Tibial nerve (tissue), 4 donors: Measurements from ENCODE around the gene WFDC9. TPM values are rescaled to one million over a fixed set of nuclear protein-coding genes. Genes with fewer than 3 reads are reported as not detected.

ENCODE experiments used
- DNase-seq, 2 donors: peaks; one replicate each; pipeline ENCODE4 v3.0.0-alpha.2; 2019; ENCODE audit warnings: low spot score in 2 of 2
- H3K27ac ChIP-seq, 4 donors: fragments of 200-600 bp; sonication (generic) in 3 of 4; one replicate each; pipeline ENCODE4 v1.5.1; 2017 to 2019; ENCODE audit warnings: mild to moderate bottlenecking in 1 of 4
- H3K27me3 ChIP-seq, 2 donors: fragments of 200-600 bp; sonication (generic) in 1 of 2; one replicate each; pipeline versions ENCODE4 v1.5.1 to v1.6.0; 2017 to 2019
- H3K36me3 ChIP-seq, 3 donors: fragments of 200-600 bp; sonication (generic); one replicate each; pipeline ENCODE4 v1.5.1; 2018 to 2019
- H3K4me1 ChIP-seq, 4 donors: fragments of 200-600 bp; sonication (generic) in 3 of 4; one replicate each; pipeline ENCODE4 v1.5.1; 2017 to 2019
- H3K4me3 ChIP-seq, 4 donors: fragments of 200-600 bp; sonication (generic) in 3 of 4; one replicate each; pipeline ENCODE4 v1.5.1; 2017 to 2019; ENCODE audit warnings: mild to moderate bottlenecking in 1 of 4, moderate library complexity in 1 of 4
- H3K9me3 ChIP-seq, 4 donors: fragments of 200-600 bp; sonication (generic) in 3 of 4; one replicate each; pipeline ENCODE4 v1.5.1; 2017 to 2019
- EP300 ChIP-seq, 2 donors: sonication (generic); formaldehyde crosslinking; IDR thresholded peaks; one replicate each; pipeline ENCODE4 v1.6.1; 2017; ENCODE audit warnings: antibody characterized with exemption in 2 of 2, mild to moderate bottlenecking in 1 of 2
- POLR2A ChIP-seq, 2 donors: fragments of 450-650 bp; IDR thresholded peaks; one replicate each; pipeline ENCODE4 v1.6.1; 2017; ENCODE audit warnings: antibody characterized with exemption in 2 of 2, mild to moderate bottlenecking in 2 of 2, moderate library complexity in 2 of 2
- WGBS, 2 donors: methylation state at CpG; one replicate each; pipeline ENCODE4 v1.1.5; 2018; 5-methylcytosine and 5-hydroxymethylcytosine counted together
- total RNA-seq, 4 donors: library from RNA; depleted of rRNA; stranded (reverse); fragments of >200 nt; gene quantifications; one replicate each; pipeline ENCODE4 v1.1.0, GENCODE V29; 2016
- TF ChIP-seq, protein P1 (sequence below), 5 experiments: fragments of 200-600 bp in 3 of 5; fragments of 450-650 bp in 2 of 5; sonication (generic) in 3 of 5; IDR thresholded peaks; one replicate each; pipeline ENCODE4 v1.5.1; 2016 to 2019; ENCODE audit warnings: antibody characterized with exemption in 5 of 5, mild to moderate bottlenecking in 3 of 5, moderate library complexity in 2 of 5

WFDC9 gene
- total RNA-seq, 4 donors from 2014 or later: not detected

DNA sequence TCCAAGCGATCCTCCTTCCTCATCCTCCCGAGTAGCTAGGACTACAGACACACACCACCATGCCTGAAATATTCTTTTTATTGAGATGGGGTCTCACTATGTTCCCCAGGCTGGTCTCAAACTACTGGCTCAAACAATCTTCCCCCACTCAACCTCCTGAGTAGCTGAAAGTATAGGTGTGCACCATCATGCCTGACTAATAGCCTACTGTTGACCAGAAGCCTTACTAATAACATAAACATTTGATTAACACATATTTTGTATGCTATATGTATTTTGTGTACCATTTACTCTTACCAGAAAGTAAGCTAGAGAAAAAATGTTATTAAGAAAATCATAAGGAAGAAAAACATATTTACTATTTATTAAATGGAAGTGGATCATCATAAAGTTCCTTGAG, 13.5 kb downstream of the WFDC9 start:
- Histone ChIP-seq H3K4me3 (no peak overlapping the region), H3K27ac (no peak overlapping the region), H3K9me3 (no peaks in the 10 kb centered on the region), H3K36me3 (no peaks in the 10 kb centered on the region), H3K27me3 (no peaks in the 10 kb centered on the region), H3K4me1 (no peaks in the 10 kb centered on the region)
- TF ChIP-seq, protein P1, sequence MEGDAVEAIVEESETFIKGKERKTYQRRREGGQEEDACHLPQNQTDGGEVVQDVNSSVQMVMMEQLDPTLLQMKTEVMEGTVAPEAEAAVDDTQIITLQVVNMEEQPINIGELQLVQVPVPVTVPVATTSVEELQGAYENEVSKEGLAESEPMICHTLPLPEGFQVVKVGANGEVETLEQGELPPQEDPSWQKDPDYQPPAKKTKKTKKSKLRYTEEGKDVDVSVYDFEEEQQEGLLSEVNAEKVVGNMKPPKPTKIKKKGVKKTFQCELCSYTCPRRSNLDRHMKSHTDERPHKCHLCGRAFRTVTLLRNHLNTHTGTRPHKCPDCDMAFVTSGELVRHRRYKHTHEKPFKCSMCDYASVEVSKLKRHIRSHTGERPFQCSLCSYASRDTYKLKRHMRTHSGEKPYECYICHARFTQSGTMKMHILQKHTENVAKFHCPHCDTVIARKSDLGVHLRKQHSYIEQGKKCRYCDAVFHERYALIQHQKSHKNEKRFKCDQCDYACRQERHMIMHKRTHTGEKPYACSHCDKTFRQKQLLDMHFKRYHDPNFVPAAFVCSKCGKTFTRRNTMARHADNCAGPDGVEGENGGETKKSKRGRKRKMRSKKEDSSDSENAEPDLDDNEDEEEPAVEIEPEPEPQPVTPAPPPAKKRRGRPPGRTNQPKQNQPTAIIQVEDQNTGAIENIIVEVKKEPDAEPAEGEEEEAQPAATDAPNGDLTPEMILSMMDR (IDR thresholded peaks at IDR 0.05): no peak
- 91 to 99% methylated on average over 2 of the region's 2 CpGs for WGBS, 2 donors
- DNase-seq: no peak

DNA sequence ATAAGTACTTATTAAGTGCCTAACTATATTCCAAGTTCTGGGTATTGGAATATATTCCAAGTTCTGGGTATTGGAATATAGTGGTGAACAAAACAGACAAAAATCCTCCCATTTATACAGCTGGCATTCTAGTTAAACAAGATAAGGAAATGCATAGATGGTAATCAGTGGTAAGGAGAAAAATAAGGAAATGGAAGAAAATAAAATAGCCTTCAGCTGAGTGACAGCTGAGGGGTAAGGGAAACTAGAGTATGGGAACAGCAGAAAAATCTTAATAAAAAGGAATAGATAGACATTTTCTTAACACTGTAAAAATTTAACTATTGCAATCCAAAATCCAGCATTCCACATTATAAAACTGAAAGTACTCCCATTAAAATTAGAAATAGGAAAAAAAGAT, 18.8 kb downstream of the WFDC9 start:
- no peak overlapping the region for H3K4me3 ChIP-seq
- no peak for DNase-seq
- no peak overlapping the region for H3K27ac ChIP-seq
- no peaks in the 10 kb centered on the region for H3K27me3 ChIP-seq
- peaks cover 0 to 1% (median 0%) of the 10 kb centered on the region in 4 donors for H3K9me3 ChIP-seq
- no peaks in the 10 kb centered on the region for H3K4me1 ChIP-seq
- no peaks in the 10 kb centered on the region for H3K36me3 ChIP-seq
- TF ChIP-seq EP300 (IDR thresholded peaks at IDR 0.05) (no peak), POLR2A (IDR thresholded peaks at IDR 0.05) (no peak)
- TF ChIP-seq, protein P1 (IDR thresholded peaks at IDR 0.05): no peak

DNA sequence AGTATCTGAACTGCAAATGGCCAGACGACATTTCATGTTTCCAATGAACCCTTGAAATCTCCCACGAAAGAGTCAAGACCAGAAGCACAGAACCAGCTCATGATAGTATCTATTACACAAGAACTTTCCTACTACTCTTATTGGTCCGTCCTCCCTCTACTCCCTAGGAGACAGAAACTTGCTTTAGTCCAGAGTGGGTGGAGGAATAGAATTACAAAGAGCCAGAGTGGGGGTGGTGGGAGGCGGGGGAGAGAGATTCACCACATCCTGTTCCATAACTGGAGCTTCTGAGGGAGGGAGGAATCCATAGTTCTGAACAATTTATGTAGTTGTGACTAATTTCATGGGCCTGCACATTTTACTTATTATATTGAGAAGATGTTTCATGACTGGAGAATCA, 20.0 kb downstream of the WFDC9 start:
- H3K27me3 ChIP-seq: no peaks in the 10 kb centered on the region
- no peak overlapping the region for H3K27ac ChIP-seq
- H3K4me1 ChIP-seq: no peaks in the 10 kb centered on the region
- peaks cover 0 to 12% (median 3%) of the 10 kb centered on the region in 4 donors for H3K9me3 ChIP-seq
- 23 to 31% methylated on average over 4 of the region's 4 CpGs for WGBS, 2 donors
- H3K4me3 ChIP-seq: no peak overlapping the region
- TF ChIP-seq, protein P1 (IDR thresholded peaks at IDR 0.05): no peak
- TF ChIP-seq EP300 (IDR thresholded peaks at IDR 0.05) (no peak), POLR2A (IDR thresholded peaks at IDR 0.05) (no peak)
- no peak for DNase-seq
- H3K36me3 ChIP-seq: no peaks in the 10 kb centered on the region

DNA sequence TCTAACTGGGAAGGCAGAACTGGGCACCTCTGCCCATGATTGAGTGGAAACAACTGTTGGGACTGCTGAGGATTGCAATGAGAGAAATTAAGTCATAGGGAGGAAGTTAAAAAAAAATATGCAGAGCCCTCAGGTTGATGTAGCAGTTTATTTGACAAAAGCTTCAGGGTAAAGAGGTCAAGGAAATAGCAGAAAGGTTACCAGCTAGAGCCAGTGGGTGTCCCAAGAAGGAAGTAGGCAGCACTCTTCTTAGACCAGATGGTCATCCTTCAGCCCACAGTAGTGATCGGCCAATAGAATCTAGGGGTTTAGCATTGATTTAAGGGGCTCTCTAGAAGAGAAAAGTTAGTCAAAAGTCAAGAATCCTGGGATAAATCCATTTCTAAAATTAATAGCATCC, 23.3 kb downstream of the WFDC9 start:
- no peaks in the 10 kb centered on the region for H3K4me1 ChIP-seq
- peaks cover 0 to 21% (median 3%) of the 10 kb centered on the region in 4 donors for H3K9me3 ChIP-seq
- TF ChIP-seq, protein P1 (IDR thresholded peaks at IDR 0.05): no peak
- no peak for TF ChIP-seq EP300 (IDR thresholded peaks at IDR 0.05)
- no peak for TF ChIP-seq POLR2A (IDR thresholded peaks at IDR 0.05)
- H3K27ac ChIP-seq: no peak overlapping the region
- no peaks in the 10 kb centered on the region for H3K36me3 ChIP-seq
- H3K4me3 ChIP-seq: no peak overlapping the region
- H3K27me3 ChIP-seq: no peaks in the 10 kb centered on the region
- no peak for DNase-seq
- 87 to 96% methylated on average over 1 of the region's 1 CpG for WGBS, 2 donors

DNA sequence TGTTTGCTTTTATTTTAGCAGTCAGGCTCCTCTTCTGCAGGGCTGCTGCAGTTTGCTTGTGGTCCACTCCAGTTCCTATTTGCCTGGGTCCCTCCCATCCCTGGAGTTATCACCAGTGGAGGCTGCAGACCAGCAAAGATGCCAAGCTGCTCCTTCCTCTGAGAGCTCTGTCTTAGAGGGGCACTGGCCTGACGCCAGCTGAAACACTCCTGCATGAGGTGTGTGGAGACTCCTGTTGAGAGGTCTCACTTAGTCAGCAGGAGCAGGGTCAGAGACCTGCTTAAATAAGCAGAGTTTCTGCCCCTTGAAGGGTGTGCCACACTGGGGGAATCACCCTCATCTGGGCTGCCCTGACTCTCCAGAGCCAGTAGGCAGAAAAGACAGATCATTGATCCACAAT, 35.8 kb downstream of the WFDC9 start:
- no peaks in the 10 kb centered on the region for H3K4me1 ChIP-seq
- no peak overlapping the region for H3K4me3 ChIP-seq
- WGBS, 2 donors: 27 to 63% methylated on average over 1 of the region's 1 CpG
- no peak for DNase-seq
- H3K27ac ChIP-seq: no peak overlapping the region
- H3K36me3 ChIP-seq: no peaks in the 10 kb centered on the region
- no peaks in the 10 kb centered on the region for H3K27me3 ChIP-seq
- H3K9me3 ChIP-seq: peaks cover 0 to 3% (median 0%) of the 10 kb centered on the region in 4 donors
- TF ChIP-seq EP300 (IDR thresholded peaks at IDR 0.05) (no peak), POLR2A (IDR thresholded peaks at IDR 0.05) (no peak)
- TF ChIP-seq, protein P1 (IDR thresholded peaks at IDR 0.05): no peak
